Astrocyte (in vitro differentiated cells and primary cell): ENCODE measurements around the gene ATP5F1D.

ENCODE experiments used
- EZH2 ChIP-seq: IDR thresholded peaks from 2 replicates; pipeline ENCODE4 v1.6.1; 2012; ENCODE audit warnings: mild to moderate bottlenecking, low read length, inconsistent platforms; ENCODE audit not compliant: insufficient read depth
- TF ChIP-seq, protein P1 (sequence below): IDR thresholded peaks from 2 replicates; pipeline ENCODE4 v1.5.1; 2011; ENCODE audit warnings: low read depth, mild to moderate bottlenecking, inconsistent platforms, low read length, moderate library complexity; ENCODE audit not compliant: insufficient read depth

DNA sequence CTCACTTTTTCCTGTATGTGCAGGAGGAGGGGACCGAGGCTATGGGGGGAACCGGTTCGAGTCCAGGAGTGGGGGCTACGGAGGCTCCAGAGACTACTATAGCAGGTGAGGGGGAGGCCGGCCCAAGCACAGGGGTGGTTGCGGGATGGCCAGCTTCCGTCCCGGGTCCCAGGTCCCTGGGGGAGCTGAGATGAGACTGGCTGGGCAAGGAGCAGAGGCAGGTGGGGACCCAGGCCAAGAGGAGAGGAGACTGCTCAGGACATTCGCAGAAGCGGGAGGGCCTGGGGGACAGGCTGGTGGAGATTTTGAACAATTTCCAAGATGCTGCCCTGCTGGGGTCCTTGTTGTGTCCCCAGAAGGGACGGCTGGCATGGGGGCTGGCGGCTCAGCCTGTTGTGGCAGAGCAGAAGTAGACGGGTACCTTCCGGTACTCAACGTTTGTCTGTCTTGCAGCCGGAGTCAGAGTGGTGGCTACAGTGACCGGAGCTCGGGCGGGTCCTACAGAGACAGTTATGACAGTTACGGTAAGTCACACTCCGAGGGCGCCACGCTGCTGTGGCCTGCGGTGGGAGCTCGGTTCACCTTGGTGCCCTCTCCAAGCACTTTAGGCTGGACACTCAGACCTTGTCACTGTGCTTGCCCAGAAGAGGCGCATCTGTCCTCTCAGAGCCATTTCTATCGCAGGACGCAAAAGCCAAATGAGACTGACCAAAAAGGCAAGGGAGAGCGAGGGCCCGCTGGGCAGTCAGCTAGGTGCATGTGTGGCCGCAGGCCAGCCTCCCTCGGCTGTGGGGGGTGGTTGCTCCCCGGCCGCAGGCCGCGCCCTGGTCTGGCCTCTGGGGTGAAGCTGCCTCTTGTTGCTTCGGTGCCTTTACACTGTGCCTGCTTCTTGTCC lies 30.2 kb downstream of the ATP5F1D start:
- TF ChIP-seq, protein P1, sequence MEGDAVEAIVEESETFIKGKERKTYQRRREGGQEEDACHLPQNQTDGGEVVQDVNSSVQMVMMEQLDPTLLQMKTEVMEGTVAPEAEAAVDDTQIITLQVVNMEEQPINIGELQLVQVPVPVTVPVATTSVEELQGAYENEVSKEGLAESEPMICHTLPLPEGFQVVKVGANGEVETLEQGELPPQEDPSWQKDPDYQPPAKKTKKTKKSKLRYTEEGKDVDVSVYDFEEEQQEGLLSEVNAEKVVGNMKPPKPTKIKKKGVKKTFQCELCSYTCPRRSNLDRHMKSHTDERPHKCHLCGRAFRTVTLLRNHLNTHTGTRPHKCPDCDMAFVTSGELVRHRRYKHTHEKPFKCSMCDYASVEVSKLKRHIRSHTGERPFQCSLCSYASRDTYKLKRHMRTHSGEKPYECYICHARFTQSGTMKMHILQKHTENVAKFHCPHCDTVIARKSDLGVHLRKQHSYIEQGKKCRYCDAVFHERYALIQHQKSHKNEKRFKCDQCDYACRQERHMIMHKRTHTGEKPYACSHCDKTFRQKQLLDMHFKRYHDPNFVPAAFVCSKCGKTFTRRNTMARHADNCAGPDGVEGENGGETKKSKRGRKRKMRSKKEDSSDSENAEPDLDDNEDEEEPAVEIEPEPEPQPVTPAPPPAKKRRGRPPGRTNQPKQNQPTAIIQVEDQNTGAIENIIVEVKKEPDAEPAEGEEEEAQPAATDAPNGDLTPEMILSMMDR: no peak
- no peak for TF ChIP-seq EZH2
